GM18498 (cell line): ENCODE data around the gene CACNA2D2.

Experiments used
- ATAC-seq: cut with Tn5 transposase; IDR thresholded peaks from one replicate; pipeline ENCODE4 v1.9.1; 2021; ENCODE audit warnings: mild to moderate bottlenecking, moderate library complexity; ENCODE audit not compliant: unreplicated experiment

Gene CACNA2D2

GRCh38 chr3:50354186-50354764 is 149.2 kb downstream of the CACNA2D2 start:
- no peak for ATAC-seq

- no peak for ATAC-seq
These were observed 150.0 kb downstream of the CACNA2D2 start for GRCh38 chr3:50353245-50354004.

GRCh38 chr3:50352781-50353180 is 150.7 kb downstream of the CACNA2D2 start:
- no peak for ATAC-seq

DNA sequence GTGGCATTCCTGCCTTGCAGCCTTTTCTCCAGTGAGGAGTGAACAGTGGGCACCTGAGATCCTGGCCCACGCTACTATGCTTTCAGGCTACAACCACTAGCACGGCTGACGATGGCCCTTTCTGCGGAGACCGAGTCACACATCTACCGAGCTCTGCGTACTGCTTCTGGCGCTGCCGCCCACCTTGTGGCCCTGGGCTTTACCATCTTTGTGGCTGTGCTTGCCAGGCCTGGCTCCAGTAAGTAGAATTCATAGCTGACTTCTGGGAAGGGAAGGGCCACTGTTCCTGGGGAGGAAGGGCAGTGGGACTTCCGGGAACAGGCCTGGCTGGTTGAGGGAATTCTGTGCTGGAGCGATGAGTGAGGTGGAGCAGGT is 152.1 kb downstream of the CACNA2D2 start:
- ATAC-seq = no peak

DNA sequence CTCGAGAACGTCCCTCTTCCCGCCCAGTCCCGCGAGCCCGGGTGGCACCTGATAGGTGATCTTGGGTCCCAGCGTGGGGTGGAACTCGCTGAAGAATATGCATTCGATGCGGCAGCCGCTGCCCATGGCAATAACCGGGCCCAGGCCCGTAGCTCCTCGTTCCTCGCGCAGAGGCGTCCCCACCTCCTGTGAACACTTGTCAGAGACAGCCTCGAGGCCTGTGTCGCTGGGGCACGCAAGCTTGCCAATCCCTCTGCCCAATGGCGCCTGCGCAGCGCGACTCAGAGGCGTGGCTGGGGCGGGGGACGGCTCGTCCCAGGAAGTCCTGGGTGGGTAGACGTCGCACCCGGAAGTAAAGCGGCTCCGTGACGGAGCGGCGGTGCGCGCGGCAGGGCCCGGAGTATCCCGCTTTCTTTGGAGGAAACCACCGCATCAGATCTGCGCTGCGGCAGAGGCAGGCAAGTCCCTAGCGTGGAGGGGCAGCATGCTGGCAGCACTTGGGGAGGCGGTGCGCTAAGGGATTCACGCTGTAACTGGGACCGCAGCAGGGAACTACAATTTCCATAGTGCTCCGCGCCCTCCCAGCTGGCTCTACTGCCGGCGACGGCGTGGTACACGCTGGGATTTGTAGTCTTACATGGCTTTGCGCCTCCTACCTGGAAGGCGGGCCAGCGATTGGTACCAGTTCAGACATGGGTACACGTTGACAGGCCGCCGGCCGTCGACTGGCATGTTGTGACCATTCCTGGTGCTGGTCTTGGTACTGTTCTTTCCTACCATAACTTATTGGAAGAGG is 152.7 kb downstream of the CACNA2D2 start, which contains the start of the genes CYB561D2 and NPRL2:
Gene CYB561D2, plus strand, starts transcription at position 336 of the 796 bp plus-strand sequence. CDS start 572 bp downstream, outside the sequence.
Gene NPRL2, minus strand, starts transcription at position 249 of the 796 bp plus-strand sequence. Its CDS starts 123 bp downstream, at position 126.
- ATAC-seq = peak; percentile 85

DNA sequence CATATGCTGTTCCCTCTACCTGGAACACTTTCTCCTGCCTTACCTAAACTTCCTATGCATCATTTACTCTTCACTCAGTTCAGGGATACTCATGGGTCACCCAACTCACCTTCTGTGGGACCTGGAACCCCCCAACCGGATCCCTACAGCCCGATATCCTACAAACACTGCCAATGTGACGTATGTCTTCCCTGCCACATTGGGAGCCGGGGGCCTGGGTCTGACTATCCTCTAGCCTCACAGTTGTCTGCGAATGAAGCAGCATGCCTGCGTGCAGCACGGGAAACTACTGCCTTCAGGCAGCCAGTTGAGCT is 153.3 kb downstream of the CACNA2D2 start:
- no peak for ATAC-seq

- no peak for ATAC-seq
These were observed 156.1 kb downstream of the CACNA2D2 start for GRCh38 chr3:50347187-50347813.

GRCh38 chr3:50345586-50346234 is 157.7 kb downstream of the CACNA2D2 start, which contains the start of gene ZMYND10:
ZMYND10 (minus strand) TSS chr3:50345732; CDS start chr3:50345579, 153 bp downstream.
- no peak for ATAC-seq

DNA sequence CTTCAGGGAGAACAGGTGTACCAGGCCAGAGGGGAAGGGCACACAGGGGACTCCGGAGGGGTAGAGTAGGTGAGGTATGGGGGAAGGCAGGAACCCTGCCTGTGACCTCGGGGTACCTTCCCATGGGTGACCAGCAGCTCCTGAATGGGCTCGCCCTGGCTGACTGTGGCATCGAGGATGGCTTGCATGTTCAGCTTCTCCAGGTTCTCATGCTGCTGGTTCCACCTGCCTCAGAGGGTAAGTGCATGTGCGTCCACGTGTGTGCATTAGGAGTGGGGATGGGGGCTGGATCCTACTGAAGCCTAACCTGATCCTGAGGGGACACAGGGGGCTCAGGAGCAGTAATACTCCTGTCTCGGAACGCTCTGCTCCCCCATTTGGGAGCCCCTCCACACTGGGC is 158.4 kb downstream of the CACNA2D2 start:
- no peak for ATAC-seq

GRCh38 chr3:50342813-50343633 is 160.4 kb downstream of the CACNA2D2 start:
- ATAC-seq = no peak

- ATAC-seq = no peak
These were observed 161.3 kb downstream of the CACNA2D2 start for GRCh38 chr3:50341996-50342650.

DNA sequence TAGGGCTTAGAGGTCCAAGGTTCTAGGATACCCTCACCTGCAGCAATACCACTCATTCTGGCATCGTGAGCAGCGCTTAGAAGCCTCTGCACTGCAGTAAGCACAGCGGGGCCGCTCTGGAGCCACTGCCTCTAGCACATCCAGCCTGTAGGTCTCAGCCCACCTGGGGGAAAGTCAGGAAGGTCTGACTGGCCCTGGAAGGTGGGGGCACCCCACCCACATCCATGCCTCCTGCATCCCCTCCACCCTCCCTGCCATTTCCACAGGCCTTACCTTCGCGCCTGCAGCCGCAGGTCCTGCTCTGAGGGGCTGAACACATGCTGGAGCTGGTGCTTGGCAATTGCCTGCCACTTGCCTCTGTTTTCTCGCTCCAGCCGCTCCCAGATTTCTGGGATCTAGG is 161.9 kb downstream of the CACNA2D2 start:
- no peak for ATAC-seq

DNA sequence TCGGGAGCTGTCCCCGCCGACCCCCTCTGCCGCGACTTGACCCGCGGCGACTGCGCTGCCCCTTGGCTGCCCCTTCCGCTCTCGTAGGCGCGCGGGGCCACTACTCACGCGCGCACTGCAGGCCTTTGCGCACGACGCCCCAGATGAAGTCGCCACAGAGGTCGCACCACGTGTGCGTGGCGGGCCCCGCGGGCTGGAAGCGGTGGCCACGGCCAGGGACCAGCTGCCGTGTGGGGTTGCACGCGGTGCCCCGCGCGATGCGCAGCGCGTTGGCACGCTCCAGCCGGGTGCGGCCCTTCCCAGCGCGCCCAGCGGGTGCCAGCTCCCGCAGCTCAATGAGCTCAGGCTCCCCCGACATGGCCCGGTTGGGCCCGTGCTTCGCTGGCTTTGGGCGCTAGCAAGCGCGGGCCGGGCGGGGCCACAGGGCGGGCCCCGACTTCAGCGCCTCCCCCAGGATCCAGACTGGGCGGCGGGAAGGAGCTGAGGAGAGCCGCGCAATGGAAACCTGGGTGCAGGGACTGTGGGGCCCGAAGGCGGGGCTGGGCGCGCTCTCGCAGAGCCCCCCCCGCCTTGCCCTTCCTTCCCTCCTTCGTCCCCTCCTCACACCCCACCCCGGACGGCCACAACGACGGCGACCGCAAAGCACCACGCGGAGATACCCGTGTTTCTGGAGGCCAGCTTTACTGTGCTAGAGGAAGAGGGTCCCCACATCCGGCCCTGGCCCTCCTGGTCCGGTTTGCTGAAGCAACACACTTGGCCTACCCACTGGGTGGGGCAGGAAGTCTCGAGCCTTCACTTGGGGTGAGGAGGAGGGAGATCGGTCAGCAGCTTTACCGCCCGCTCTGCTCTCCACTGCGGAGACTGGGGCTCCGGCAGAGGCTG is 162.7 kb downstream of the CACNA2D2 start, which contains the start of gene RASSF1:
Gene RASSF1, minus strand, starts transcription at position 389 of the 882 bp plus-strand sequence. Its CDS starts 31 bp downstream, at position 358.
- ATAC-seq = peak; percentile 13

DNA sequence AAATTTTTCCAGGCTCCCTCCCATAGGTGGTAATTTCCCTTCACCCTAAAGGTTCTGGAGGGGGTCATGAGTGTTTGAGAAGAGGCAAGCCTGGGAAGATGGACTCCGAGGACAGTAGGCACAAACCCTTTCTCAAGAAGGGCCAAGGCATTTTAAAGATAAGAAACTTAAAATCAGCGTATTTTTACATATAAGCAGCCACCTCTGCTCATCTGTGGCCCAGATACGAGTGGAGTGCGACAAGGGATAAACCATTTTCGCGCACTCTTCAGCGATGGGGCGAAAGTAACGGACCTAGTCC is 163.3 kb downstream of the CACNA2D2 start:
- no peak for ATAC-seq

DNA sequence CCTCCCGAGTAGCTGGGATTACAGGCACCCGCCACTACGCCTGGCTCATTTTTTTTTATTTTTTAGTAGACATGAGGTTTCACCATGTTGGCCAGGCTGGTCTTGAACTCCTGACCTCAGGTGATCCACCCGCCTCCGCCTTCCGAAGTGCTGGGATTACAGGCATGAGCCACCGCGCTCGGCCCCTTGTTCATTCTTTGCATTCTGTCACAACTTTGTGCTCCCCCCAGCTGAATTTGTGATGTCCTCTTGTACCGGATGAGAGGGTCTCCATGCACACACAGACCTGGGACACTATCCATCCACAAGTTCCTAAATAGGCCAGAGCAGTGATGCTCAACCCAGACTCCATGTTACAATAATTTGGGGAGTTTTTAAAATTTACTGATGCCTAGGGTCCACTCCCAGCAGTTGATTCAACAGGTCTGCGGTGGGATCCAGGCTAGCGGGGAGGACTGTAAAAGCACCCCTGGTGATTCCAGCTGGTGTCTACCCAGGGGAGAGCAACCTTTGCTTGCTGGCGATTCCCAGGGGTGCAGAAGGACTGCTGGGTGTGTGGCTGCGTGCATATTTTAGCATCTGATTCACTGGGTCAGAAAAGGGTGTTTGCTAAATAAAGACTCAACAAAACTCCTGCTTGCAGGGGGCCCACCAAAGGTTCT is 163.8 kb downstream of the CACNA2D2 start:
- no peak for ATAC-seq

GRCh38 chr3:50338965-50339364 is 164.5 kb downstream of the CACNA2D2 start:
- ATAC-seq = no peak

DNA sequence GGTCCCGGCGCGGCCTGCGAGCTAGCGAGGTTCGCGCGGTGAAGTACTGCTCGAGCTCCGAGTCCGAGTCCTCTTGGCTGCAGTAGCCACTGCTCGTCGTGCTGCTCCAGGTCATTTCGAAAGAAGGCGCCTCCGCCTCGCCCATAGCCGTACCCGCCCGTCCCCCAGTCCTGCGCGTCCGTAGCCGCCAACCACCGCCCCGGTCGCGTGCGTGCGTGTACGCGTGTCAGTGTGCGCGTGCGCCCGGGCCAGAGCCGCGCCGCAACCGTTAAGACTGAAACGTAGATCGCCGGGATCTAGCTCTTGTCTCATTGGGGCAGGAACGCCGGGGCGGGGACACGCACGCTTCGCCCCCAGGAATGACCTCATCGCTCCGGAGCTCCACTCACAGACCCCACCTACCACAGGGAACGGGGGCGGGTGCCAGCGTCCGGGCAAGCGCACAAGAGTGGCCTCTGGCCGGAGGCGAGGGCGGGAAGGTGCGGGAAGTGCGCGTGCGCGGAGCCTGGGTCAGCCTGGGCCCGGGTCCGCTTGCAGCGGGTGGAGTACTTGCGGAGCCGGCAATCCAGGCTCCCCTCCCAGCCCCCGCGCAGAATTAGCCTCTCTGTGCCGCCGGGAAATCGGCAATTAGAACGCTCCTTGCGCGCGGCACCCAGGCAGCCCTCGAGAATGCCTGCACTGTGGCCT is 166.1 kb downstream of the CACNA2D2 start:
- ATAC-seq = peak; percentile 77
